TTC549 (cell line): ENCODE measurements around the gene HDAC8.

Source experiments
- FAIRE-seq: peaks from 2 replicates; lab custom pipeline; 2012; peaks lifted over from hg19 to GRCh38; lab: Jason Lieb, UNC

The HDAC8 gene

GRCh38 chrX:72316408-72317110 lies 256.1 kb downstream of the HDAC8 start:
- no peak for FAIRE-seq

DNA sequence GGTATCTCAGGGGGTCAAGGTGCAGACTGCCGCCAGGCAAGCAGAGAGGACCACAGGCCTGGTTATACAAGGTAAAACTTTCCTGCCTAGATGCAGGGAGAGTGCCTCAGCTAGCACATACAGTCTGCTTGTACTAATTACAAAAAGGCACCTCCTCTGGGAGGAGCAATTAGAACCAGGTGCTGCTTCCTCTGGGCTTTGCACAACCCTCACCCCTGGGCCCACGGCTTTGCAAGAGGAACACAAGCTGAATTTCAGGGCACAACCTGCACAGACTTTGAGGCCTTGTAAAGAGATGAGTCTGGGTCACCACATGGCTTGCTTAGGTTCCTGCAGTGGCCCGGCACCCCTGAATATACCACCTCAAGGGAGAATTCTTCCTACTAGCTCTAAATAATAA lies 257.8 kb downstream of the HDAC8 start:
- FAIRE-seq: no peak

GRCh38 chrX:72313707-72314641 lies 258.7 kb downstream of the HDAC8 start:
- FAIRE-seq: no peak

DNA sequence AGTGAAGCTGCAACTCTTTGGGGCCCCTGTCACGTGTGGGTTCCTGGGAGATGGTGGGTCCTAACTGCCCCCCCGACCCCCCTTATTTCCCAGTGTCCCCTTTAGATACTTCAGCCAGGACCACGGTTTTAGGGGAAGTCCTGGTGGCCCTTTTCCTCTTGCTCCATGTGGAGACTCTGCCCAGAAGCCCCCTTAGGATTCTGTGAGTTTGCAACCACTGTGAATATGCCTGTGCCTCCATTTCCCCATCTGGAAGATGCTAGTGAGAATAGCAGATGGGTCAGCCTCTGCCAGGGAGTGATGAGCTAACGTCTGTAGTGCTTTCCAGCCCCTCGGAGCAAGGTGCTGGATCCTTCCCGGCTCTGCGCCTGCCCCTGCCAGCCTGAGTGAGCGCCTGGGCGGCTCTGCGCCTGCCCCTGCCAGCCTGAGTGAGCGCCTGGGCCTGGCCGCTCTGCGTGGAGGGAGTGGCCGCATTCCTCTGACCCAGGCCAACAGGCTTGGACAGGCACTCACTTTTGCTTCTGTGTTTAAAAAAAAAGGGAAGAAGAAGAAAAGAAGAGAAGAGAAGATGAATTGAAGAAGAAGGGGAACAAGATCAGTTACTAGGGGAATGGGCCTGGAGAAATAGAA lies 260.2 kb downstream of the HDAC8 start:
- no peak for FAIRE-seq

DNA sequence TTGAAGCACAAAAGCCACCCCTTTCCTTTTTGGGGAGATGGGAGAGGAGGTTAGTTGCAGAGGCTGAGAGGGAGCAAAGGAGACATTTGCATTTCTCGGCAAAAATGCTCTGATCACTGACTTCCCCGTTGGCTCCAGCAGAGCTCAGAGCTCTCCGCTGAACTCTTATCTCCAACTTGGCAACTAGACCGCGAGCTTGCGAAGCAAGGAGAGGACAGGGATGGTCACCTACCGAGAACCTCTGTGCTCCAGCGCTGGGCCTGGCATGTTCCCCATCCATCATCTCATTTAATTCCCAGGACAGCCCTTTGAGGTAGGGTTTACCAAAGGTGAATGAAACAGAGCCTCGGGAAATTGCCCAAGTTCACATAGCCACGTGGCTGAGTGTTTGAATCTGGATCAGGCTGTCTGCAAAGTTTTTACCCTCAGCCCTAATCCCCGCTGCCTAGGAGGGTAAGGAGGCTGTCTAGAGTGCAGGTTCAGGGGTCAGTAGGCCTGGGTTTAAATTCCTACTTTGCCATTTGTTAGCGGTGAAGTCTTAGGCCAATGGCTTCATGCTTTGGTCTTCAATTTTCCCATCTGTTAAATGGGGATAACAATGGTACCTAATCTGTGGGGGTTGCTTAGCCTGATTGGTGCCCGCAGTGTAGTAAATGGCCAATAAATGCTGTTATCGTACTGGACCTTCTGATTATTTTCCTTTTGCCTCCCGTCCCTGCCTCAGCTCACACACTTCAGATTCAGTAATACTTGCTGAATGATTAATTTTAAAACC lies 263.2 kb downstream of the HDAC8 start:
- FAIRE-seq: no peak

DNA sequence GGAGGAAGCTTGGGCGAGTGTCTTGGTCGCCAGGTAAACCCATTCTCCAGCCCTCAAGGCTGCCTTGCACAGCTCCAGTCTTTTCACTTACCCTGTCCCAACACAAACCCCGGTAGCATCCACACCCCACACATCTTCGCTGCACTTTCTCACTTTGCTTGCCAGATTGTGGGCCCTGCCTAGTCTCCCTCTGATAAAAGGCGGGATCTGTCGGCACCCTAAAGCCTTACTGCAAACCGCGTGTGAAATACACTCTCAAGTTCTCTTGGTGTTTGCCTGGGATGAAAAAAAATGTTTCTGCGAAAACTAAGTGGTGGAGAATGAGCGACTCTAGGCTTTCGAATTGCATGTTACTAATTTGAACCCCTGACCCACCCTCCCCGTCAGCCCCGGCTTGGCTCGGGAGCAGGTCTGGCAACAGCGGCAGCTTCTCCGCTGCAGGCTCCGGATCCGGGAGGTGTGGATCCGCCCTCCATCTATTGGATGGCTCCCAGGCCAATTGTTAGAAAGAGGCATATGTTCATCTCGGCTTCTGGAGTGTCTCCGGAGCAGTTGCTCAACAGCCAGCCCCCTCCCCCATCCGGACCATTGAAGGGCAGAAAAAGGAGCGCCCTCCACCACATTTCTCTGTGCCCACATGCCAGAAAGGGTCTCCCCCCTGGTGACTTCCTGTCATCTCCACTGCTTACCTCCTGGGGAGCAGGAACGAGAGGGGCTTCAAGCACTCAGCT lies 263.9 kb downstream of the HDAC8 start:
- no peak for FAIRE-seq

GRCh38 chrX:72308209-72308565 lies 264.5 kb downstream of the HDAC8 start:
- FAIRE-seq: no peak

GRCh38 chrX:72307646-72308051 lies 265.0 kb downstream of the HDAC8 start:
- no peak for FAIRE-seq

GRCh38 chrX:72306851-72307645 lies 265.6 kb downstream of the HDAC8 start:
- FAIRE-seq: no peak

GRCh38 chrX:72306085-72306801 lies 266.4 kb downstream of the HDAC8 start:
- no peak for FAIRE-seq

GRCh38 chrX:72305286-72306084 lies 267.2 kb downstream of the HDAC8 start, which contains the start of gene CITED1:
CITED1 (minus strand) TSS chrX:72305914; CDS start chrX:72302869, 3,045 bp downstream.
- no peak for FAIRE-seq

DNA sequence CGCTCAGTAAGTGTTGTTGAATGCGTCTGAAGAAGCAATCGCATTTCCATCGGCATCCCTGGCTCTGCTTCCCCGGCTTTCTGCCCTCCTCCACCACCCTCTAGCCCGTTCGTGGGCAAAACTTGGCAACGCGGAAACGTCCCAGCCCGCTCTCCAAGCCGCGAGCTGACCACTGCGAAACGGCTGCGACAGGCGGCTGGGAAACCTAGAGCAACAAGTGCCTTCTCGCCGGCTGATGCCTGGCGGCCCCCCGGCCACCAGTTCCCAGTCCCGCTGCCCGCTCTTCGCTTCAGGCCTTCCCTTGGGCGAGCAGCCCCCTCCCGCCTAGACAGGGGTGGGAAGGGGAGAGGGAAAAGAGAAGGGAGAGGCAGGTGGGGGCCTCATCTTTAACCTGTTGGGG lies 267.8 kb downstream of the HDAC8 start:
- no peak for FAIRE-seq

- FAIRE-seq: no peak
These were observed 270.9 kb downstream of the HDAC8 start for GRCh38 chrX:72301781-72302180.

- no peak for FAIRE-seq
These were observed 272.6 kb downstream of the HDAC8 start for GRCh38 chrX:72299891-72300630.

DNA sequence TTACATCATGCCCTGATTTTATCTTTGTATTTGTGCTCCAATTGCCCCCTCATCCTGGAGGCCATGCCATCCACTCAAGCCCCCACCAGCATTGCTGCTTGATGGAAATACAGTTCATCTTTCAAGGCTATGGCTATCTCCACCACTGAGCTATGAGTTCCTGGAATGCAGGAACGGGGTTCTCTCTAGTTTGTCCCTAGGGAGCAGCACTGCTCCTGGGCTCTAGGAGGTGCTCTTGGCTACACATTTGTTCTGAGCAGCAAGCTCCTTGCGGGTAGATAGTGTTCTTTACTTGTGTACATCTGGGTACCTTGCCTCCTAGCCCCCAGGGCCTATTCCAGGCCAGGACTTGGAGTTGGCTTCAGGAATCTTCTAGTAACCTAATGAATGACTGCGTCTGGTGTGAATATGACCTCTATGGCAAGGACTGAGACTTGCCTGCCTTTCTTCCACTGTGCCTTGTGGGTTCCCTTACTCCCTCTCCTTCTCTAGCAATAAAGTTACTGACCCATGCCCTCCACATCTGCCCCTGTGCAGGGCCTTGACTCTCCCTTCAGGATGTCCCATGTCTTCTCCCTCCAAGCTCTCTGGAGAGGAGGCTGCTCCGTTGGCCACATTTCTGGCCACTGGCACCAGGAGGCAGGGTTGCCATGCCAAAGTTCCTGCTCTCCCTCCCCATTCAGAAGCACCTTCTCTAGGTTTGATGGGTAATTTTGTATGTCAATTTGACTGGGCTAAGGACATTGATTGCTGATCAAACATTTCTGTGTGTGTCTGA lies 274.5 kb downstream of the HDAC8 start:
- FAIRE-seq: no peak

DNA sequence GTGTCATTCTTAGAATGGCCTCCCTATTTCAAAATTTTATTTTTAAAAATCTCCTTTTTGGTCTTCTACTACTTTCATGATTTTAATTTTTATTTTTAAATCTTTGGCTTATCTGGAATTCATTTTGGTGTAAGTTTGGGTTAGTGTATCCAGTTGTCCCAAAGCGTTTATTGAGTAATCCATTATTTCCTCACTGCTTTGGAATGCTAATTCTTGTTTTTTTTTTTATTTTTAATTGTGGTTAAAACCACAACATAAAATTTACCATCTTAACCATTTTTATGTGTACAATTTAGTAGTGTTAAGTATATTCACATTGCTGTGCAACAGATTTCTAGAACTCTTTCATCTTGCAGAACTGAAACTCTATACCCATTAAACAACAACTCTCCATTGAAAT lies 275.7 kb downstream of the HDAC8 start:
- FAIRE-seq: no peak

DNA sequence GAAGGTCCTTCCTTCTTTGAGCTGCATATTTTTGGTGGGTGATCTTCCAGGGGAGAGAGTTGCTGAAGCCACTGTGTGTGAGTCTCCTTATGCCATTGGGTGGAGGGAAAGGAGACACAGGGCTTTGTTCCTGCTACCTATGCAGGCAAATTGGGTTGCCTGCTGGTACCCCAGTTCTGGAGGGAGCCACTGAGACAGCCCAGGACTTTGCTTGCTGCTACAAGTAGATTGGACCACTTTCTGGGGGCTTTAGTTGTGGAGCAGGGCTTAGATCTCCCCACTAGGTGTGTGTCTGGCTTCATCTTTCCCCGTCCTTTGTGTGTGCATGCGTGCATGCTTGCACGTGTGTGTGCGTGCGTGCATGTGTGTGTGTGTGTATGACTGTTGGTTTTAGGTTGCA lies 276.9 kb downstream of the HDAC8 start:
- no peak for FAIRE-seq

DNA sequence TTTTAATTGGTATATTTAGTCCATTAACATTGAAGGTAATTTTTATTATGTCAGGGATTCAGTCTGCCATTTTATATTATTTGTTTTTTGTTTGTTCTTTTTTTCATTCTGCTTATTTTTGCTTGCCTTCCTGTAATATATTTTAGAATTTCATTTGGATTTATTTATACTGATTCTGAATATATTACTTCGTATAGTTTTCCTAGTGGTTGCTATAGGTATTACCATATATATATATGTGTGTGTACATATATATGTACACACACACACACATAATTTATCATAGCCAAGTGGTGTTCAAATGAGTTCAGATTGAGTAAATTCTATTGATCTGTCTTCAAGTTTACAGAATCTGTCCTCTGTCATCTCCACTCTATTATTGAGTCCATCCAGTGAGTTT lies 278.1 kb downstream of the HDAC8 start:
- FAIRE-seq: no peak
